ENCODE data around the gene RICTOR.

The RICTOR gene

DNA sequence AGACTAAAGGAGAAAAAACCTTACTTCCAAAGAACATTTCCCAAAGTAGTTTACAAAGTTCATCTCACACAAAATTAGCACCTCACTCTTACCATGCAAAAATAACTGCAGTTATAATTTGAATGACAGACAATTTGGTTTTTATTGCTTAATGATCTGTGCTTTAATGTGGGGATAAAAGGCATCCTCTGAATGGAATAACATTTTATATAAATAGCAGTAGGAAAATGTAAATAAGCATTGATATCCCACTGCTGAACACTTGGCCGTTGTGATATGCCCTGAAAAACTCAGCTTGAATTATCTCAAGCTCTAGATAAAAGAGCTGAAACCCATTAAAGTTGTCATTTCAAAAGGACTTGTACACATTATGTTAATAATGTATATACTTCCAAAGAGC is 135.2 kb downstream of the RICTOR start:
- DNase-seq (ENCODE audit: low spot score): no peak

DNA sequence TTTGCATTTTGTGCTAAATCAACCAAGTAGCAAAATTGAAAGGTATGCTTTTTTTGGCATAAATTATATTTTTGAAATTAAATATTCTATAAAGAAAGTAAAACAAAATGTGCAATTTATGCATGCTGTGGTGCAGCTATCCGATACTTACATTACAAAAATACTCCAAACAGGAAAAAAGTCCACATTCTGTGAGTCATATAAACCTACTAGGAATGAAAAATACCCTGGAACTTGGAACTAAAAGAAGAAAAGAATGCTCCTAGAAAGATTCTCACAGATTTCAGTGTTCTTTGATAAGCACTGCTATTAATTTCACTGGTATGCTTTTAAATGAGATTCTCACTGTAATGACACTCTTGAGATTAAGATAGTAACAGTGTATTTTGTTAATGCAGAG is 135.8 kb downstream of the RICTOR start:
- no peak for DNase-seq (ENCODE audit: low spot score)

DNA sequence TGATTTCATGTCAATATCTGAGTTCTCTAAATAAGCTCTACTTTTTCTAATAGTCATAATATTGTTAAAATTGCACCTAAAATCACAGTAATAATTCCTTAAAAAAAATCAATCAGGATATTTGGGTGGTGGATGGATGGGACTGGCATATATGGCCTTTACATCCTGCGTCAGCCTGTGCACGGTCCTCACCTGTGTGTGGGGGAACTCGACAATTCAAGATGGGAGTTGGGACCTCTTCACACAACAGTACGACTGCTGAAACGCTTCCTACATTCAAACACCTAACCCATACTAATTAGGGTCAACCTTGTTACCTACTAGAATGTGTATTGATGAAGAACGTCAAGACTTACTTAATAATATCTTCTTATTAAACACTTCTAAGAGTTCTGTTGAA is 137.9 kb downstream of the RICTOR start:
- DNase-seq (ENCODE audit: low spot score): no peak

DNA sequence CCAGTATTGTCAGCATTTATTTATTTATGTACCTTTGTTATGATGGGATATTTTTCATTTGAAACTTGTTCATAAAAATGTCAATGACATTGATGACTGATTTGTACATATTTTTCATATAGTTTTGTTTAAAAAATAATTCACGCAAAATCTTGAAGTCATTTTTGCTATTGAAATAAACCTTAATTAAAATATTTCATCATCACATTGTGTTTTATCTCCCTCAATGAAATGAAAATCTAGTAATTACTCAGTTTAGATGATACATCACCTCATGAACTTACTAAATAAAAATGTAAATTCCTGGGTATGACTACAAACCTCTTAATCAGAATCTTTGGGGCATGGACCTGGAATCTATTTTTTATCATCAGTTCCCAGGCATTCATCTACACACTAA is 138.8 kb downstream of the RICTOR start:
- DNase-seq (ENCODE audit: low spot score): no peak

DNA sequence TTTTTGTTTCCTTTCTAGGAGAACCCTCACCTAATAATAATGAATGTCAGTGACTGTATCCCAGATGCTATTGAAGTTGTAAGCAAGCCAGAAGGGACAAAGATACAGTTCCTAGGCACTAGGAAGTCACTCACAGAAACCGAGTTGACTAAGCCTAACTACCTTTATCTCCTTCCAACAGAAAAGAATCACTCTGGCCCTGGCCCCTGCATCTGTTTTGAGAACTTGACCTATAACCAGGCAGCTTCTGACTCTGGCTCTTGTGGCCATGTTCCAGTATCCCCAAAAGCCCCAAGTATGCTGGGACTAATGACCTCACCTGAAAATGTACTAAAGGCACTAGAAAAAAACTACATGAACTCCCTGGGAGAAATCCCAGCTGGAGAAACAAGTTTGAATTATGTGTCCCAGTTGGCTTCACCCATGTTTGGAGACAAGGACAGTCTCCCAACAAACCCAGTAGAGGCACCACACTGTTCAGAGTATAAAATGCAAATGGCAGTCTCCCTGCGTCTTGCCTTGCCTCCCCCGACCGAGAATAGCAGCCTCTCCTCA is 141.3 kb downstream of the RICTOR start:
- DNase-seq (ENCODE audit: low spot score): no peak

DNA sequence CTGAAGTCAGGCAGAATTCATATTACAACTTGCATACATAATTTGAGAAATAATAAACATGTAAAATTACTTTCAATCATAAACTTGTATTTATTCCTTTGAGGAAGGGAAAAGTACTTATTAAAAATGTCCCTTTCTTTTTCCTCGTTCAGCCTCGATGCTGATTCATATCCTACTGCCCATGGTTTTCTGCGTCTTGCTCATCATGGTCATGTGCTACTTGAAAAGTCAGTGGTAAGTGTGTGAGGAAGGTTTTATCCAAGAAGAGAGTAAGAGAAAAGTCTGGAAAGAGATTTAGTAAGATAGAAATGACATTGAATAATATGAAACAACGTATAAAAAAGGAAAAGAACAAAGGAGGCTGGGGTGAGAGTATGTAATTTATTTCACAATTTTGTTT is 142.5 kb downstream of the RICTOR start:
- DNase-seq (ENCODE audit: low spot score): no peak

DNA sequence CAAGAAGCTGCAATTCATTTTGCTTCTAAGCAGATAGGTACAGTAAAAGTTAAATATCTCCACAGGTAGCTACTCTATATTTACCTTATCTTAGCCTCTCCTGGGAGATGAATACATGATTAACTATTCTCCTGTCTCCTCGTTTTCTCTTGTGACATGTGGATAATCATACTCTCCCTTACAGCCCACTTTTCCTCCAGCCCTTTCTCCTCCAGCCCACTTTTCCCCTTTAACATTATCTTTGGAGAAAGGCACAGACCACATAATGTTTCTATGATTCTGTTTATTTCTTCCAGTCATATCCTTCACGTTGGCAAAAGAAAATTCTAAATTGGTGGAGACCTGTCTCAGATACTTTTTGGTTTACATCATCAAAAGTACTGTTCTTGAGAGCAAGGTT is 144.4 kb downstream of the RICTOR start:
- no peak for DNase-seq (ENCODE audit: low spot score)

DNA sequence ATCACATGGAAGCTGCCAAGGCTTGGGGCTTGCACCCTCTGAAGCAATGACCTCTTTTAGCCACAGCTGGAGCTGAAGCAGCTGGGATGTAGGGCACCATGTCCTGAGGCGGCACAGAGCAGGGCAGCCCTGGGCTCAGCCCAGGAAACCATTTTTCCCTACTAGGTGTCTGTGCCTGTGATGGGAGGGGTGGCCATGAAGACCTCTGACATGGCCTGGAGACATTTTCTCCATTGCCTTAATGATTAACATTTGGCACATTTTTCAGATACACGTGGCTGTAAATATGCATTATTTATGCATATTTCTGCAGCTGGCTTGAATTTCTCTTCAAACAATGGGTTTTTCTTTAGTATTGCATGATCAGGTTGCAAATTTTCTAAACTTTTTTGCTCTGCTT is 146.7 kb downstream of the RICTOR start:
- DNase-seq (ENCODE audit: low spot score): no peak

DNA sequence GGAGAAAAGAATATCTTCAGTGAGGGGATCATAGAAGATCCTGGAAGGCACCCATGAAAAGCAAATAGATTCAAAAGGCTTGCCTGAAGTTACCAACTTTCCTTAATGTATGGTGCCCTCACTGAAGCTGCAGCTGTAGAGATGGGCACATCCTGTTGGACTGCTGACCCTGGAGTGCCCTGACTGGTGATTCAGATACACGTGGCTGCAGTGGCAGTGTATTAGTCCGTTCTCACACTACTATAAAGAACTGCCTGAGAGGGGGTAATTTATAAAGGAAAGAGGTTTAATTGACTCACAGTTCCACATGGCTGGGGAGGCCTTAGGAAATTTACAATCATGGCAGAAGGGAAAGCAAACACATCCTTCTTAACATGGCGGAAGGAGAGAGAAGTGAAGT is 148.1 kb downstream of the RICTOR start:
- DNase-seq (ENCODE audit: low spot score): no peak

DNA sequence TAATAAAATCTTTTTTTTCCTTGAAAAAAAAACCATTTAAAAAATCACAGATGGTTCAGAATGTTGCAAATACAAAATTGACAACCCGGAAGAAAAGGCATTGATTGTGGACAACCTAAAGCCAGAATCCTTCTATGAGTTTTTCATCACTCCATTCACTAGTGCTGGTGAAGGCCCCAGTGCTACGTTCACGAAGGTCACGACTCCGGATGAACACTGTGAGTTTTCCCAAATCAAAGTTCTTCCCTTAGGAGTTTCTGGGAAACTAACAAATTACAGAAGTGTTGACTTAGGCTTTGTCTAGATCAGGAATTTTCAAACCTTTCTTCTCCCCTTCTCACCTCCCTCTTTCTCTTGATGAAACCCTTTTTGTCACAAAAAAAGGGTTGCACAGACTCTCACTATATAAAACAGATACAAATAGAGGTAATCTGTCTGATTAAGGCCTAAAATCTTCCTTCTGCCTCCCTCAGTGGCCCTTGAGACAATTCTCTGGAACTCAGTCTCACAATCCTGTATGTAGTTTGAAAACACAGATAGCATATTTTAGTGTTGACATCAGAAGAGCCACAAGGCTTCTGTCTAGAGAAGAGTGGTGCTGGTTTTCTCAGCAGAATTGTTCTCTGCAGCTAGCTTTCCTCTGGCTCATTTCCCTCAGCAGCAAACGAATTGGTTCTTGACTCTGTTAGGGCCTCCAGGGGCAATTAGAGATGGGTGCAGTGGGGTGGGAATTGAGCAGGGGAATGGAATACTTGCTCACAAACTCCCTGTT is 148.9 kb downstream of the RICTOR start:
- DNase-seq (ENCODE audit: low spot score): no peak

DNA sequence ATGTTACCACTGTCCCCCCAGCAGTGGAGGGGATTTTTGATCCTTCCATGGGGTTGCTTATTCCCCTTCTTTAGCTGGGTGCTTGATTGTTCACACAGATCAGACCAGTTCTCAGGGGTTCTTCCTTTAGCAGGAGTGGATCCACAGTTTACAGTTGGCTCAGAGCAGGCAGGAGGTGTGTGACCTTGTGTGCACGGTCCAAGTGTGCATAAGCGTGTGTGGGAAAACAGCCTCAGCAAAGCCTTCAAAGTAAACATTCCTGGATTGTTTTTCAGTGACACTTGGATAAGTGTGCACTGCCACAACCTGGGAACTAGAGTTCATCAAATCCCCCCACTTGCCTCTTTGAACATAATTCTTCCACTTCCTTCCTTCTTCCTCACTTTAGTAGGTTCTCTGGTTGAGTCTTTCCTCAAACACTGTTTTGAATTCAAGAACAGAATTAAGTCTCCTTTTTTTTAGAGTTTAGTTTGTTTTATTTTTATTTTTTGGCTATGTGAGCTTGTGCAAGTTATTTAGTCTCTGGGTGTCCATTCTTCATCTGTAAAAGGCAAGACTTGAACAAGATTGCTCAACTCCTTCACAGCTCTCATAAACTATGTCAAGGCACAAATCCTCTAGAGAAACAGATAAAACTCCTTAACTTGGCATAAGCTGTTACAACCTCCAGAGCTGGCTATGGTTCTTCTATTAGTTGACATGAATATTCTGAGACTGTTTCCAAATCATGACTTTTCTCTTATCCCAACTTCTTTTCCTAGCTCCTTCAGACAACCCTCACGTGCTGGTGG is 150.3 kb downstream of the RICTOR start:
- no peak for DNase-seq (ENCODE audit: low spot score)

DNA sequence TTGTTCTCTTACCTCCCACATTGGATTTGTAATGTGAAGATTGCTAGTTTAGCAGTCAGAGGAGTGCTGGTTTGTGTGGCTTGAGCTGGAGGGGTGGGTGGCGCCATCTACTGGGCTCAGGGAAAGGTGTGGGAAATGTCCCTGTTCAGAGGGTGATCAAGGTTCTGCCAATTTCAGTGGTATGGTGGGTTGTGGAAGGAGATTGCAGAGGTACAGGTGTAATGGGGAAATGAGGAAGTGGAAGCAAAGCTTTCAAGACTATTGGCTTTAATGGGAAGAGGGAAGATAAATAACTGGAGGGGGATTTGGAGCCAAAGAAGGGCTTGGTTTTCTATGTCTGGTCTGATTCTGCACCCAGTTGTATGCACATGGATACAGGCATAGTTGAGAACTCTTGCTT is 152.0 kb downstream of the RICTOR start:
- peak; percentile 60 for DNase-seq (ENCODE audit: low spot score)

DNA sequence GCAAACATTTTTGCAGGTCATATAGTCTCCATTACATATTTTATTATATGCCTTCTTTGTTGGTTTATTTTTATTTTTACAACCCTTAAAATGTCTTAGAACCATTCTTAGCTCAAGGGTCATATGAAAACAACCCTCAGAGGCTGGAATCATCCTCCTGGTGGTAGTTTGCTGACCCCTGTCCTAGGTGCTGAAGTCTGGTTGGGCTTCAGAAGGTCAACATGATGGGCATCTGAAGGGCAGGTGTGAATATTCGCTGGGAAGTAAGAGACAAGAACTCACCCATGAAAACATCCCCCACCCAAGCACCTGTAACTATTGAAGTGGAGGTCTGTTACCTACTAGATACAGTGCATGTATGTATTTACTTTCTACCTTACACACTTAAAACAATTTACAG is 153.0 kb downstream of the RICTOR start:
- DNase-seq (ENCODE audit: low spot score): no peak

DNA sequence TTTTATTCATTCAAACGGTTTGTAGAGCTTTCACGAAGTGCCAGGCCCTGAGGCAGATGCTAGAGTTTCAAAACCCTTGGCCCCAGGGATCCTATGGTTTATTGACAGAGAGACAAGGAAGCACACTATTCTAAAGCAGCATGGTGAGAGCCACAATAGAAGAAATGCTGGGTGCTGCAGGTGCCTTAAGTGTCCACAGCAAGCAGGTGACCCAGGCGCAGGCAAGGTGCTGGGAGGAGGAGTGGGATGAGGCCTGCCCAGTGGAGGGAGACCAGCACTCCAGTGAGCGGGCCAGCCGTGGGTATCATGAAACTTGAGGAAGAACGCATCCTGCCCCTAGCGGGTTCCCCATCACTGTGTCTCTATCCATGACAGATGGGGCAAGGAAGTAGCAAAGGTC is 157.4 kb downstream of the RICTOR start:
- no peak for DNase-seq (ENCODE audit: low spot score)

DNA sequence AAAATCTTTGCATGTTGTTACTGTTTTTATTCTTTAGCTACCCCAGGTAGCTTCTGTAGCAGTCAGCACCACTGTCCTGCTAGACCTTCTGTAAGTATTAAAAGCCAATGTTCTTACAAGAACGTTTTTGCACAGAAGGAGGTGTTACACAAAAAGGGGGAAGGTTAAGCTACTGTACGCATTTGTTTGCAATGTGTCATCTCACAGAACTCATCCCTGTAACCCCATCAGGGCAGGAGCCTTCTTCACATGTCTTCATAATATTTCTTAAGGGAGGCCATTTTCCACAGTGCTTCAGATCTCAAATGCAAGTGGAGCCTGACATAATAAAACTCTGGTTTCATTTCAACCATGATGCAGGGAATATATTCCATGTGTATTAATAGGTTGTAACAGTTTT is 160.5 kb downstream of the RICTOR start:
- DNase-seq (ENCODE audit: low spot score): no peak

DNA sequence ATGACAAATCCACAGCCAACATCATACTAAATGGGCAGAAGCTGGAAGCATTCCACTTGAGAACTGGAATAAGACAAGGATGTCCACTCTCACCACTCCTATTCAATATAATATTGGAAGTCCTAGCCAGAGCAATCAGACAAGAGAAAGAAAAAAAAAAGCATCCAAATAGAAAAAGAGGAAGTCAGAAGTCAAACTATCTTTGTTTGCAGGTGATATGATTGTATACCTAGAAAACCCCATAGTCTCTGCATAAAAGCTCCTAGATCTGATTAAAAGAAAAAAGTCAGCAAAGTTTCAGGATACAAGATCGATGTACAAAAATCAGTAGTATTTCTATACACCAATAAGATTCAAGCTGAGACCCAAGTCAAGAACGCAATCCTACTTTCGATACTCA is 162.3 kb downstream of the RICTOR start:
- DNase-seq (ENCODE audit: low spot score): no peak

DNA sequence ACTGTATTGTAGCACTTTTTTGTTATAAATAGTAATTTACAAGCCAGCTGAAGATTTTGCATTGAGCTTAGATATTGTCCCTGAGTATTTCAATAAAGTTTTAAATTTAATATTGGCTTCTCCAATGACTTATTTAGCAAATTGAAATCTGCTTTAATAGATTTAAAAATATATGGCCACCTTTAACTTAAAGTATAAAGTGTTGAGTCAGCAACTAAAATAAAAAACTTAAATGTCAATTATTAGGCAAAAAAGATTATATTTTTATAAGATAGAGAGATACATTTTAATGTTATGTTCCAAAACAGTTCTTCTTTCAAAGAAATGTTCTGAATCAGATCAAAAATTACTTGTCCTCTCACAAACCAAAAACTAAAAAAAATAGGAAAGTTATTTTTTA is 167.7 kb downstream of the RICTOR start:
- DNase-seq (ENCODE audit: low spot score): no peak

DNA sequence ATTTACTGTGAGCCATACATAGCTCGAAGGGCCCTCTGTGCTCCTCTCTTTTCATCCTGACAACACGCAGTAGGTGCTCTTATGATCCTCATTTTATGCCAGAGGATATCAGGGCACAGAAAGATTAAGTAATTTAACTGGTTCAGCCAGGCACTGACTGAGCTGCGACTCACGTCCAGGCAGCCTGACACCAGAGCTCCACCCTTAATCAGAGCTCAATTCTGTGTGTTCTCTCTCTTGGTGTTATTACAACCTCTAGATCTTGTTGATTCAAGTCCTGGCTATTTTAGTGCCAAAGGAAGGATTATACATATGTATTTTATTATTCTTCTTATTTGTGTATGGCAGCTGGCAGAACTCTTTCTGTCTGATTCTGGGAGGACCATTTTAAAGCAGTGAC is 168.7 kb downstream of the RICTOR start:
- no peak for DNase-seq (ENCODE audit: low spot score)

DNA sequence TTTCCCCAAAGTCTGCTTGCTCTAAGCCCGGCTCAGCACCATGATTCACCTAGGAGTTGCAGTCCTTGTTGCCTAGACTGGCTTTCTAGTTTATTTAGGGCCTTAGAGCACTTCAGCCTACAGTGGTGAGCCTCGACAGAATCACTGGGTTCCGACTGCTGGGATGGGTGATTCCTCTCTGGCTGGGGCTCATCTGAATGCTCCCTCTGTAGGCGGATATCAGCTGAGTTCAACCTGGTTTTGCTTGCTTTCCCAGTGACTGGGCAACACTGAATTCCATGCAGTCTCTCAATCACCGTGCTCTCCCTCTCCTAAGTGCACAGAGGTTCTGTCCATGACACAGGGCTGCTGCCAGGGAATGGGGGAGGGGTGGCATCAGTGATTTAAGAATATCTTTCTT is 174.3 kb downstream of the RICTOR start:
- no peak for DNase-seq (ENCODE audit: low spot score)

DNA sequence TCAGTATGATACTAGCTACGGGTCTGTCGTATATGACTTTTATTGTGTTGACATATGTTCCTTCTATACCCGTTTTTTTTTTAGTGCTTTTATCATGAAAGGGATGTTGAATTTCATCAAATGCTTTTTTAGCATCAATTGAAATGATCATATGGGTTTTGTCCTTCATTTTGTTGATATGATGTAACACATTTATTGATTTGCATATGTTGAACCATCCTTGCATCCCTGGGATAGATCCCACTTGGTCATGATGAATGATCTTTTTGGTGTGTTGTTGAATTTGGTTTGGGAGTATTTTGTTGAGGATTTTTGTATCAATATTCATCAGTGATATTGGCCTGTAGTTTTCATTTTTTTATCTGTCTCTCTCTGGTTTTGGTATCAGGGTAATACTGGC is 177.4 kb downstream of the RICTOR start:
- no peak for DNase-seq (ENCODE audit: low spot score)

DNA sequence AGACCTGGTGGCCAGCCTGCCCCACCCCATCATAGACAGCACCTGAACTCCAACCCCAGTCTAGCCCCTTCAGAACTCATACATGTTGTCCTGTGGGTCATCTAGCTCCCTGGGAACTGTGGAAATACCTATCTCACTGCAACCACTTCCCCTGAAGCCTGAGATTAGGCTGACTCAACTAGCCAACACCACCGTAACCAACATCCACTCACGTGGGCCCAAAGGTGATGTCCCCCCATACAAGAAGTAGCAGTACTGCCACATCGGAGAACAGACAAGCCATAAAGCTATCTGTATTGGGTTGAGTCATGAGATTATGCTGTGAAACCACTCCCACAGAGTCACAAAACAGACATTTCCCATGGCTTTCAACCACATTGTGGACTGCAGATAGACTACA is 181.8 kb downstream of the RICTOR start:
- no peak for DNase-seq (ENCODE audit: low spot score)

DNA sequence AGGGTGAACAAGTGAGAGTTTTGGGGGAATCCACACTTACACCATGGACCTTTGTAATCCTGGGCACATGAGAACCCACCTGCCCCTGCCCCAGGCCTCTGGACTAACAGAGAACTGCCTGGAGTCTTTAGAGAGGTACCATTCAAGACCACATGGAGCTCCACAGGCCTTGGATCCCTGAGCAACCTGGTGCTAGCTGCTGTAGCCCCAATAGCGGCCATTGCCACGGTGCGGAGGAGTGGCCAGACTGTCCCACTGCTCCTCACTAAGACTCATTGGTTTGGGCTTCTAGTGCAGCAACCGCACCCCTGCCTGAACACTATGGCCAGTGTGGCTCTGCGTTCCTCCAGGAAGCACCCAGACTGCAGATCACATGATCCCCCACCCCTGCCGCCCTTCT is 182.6 kb downstream of the RICTOR start:
- DNase-seq (ENCODE audit: low spot score): no peak

DNA sequence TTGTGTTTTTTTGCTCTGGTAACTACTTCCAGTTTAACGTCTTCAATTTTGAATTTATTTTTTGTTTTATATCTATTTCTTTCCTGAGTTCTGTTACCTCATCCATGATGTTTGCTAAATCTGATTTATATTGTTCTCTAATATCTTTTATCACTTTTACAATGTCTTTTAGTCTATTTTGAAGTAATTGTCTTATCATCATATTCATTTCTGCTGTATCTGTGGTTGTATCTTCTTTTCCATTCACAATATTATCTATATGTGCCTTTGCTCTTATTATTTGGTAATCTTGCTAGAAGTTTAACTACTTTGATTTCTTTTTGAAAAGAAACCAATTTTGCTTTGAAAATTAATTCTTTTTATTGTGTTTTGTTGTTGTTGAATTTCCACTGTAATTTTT is 184.8 kb downstream of the RICTOR start:
- DNase-seq (ENCODE audit: low spot score): no peak

DNA sequence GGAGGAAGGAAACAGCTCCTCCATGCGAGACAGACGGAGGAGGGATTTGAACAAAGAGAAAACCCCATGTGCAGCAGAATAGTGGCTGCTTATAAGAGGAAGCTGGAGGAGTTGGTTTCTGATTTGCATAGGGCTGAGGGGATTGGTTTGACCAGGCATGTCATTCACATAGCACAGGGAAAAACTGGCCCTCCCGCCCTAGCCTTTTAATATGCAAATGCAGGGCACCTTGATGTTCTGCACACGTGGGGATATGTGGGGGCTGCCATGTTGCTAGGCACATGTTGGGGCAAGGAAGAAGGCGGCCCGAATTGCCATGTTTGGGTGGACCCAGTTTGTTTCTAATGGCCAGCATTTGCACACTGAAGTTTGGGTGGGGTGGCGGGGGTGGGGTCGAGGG is 186.2 kb downstream of the RICTOR start:
- no peak for DNase-seq (ENCODE audit: low spot score)
